HFFc6 (cell line): ENCODE data around the gene PDAP1. TPM values are rescaled to one million over a fixed set of nuclear protein-coding genes. Genes with fewer than 3 reads are reported as not detected.
"Not testable (repeated sequence)": the region's sequence is repeated elsewhere in the genome, so short reads cannot be mapped to it uniquely, and the experiment has no call there.

Experiments used
- DNase-seq: peaks from one replicate; pipeline ENCODE4 v3.0.0-alpha.2; 2018
- H3K27ac Mint-ChIP-seq: 2 replicates; pipeline ENCODE4 v1.8.0; 2020; ENCODE audit warnings: mild to moderate bottlenecking, mixed read lengths
- H3K27me3 Mint-ChIP-seq: 2 replicates; pipeline ENCODE4 v1.8.0; 2021; ENCODE audit warnings: mild to moderate bottlenecking, moderate library complexity, mixed read lengths; ENCODE audit not compliant: insufficient read depth
- H3K36me3 Mint-ChIP-seq: 2 replicates; pipeline ENCODE4 v1.8.0; 2021; ENCODE audit warnings: low read depth, mixed read lengths
- H3K4me1 Mint-ChIP-seq: 2 replicates; pipeline ENCODE4 v1.8.0; 2020; ENCODE audit warnings: low read depth, mixed read lengths
- H3K4me3 Mint-ChIP-seq: 2 replicates; pipeline ENCODE4 v1.8.0; 2020; ENCODE audit warnings: mild to moderate bottlenecking, moderate library complexity, mixed read lengths
- H3K9me3 Mint-ChIP-seq: 2 replicates; pipeline ENCODE4 v1.8.0; 2020; ENCODE audit warnings: mild to moderate bottlenecking, mixed read lengths
- CTCF ChIP-seq: fragments of 200-600 bp; sonication (generic); IDR thresholded peaks from 2 replicates; pipeline ENCODE4 v1.5.0; 2021; ENCODE audit warnings: antibody characterized with exemption, mild to moderate bottlenecking
- total RNA-seq, 6 experiments: library from RNA; stranded (reverse); fragmentation: NEBNext Ultra II Directional; extraction: Animal tissue kit (Norgen Biotek cat#: 25700); gene quantifications; 2 replicates in 1 of 6; 3 replicates in 5 of 6; pipeline ENCODE4 v1.2.3, GENCODE V29; 2021

The PDAP1 gene
- total RNA-seq, 6 experiments from 2014 or later, result 148 to 213 (median 180) TPM

GRCh38 chr7:99383203-99383602, 25.2 kb downstream of the PDAP1 start:
- peaks cover 5% of the 10 kb centered on the region for H3K27me3 Mint-ChIP-seq
- H3K9me3 Mint-ChIP-seq, result no peaks in the 10 kb centered on the region
- H3K4me1 Mint-ChIP-seq, result peaks cover 32% of the 10 kb centered on the region
- no peak for TF ChIP-seq CTCF
- no peak overlapping the region for H3K27ac Mint-ChIP-seq
- H3K4me3 Mint-ChIP-seq, result no peak overlapping the region
- DNase-seq, result no peak
- H3K36me3 Mint-ChIP-seq, result peaks cover 17% of the 10 kb centered on the region; the same call in 1 of the 2 replicates

GRCh38 chr7:99381664-99382075, 26.7 kb downstream of the PDAP1 start:
- no peak overlapping the region; the same call in 1 of the 2 replicates for H3K27ac Mint-ChIP-seq
- peaks cover 32% of the 10 kb centered on the region for H3K4me1 Mint-ChIP-seq
- no peak for TF ChIP-seq CTCF
- no peak for DNase-seq
- H3K36me3 Mint-ChIP-seq, result peaks cover 13% of the 10 kb centered on the region; the same call in 1 of the 2 replicates
- H3K9me3 Mint-ChIP-seq, result no peaks in the 10 kb centered on the region
- H3K4me3 Mint-ChIP-seq, result no peak overlapping the region
- H3K27me3 Mint-ChIP-seq, result no peaks in the 10 kb centered on the region; the same call in 1 of the 2 replicates

GRCh38 chr7:99380823-99381663, 27.4 kb downstream of the PDAP1 start:
- TF ChIP-seq CTCF, result no peak
- Mint-ChIP-seq H3K9me3 (no peaks in the 10 kb centered on the region), H3K36me3 (peaks cover 13% of the 10 kb centered on the region; the same call in 1 of the 2 replicates), H3K4me1 (peaks cover 32% of the 10 kb centered on the region), H3K27me3 (no peaks in the 10 kb centered on the region; the same call in 1 of the 2 replicates), H3K4me3 (no peak overlapping the region; the same call in 1 of the 2 replicates), H3K27ac (peak overlapping the region; percentile 95)
- DNase-seq, result no peak

- no peaks in the 10 kb centered on the region for H3K9me3 Mint-ChIP-seq
- H3K4me3 Mint-ChIP-seq, result peak overlapping the region; percentile 66
- peak; percentile 27 for DNase-seq
Observed at GRCh38 chr7:99380032-99380822, 28.2 kb downstream of the PDAP1 start.

GRCh38 chr7:99379693-99380031, 28.7 kb downstream of the PDAP1 start:
- H3K27me3 Mint-ChIP-seq, DNase-seq, H3K9me3 Mint-ChIP-seq: not testable (repeated sequence)
- peak overlapping the region; percentile 66 for H3K4me3 Mint-ChIP-seq
- H3K27ac Mint-ChIP-seq, result peak overlapping the region; percentile 95
- peaks cover 13% of the 10 kb centered on the region; the same call in 1 of the 2 replicates for H3K36me3 Mint-ChIP-seq
- peaks cover 32% of the 10 kb centered on the region for H3K4me1 Mint-ChIP-seq

More at GRCh38 chr7:99380032-99380822, 28.2 kb downstream of the PDAP1 start:
- Mint-ChIP-seq H3K27me3 (no peaks in the 10 kb centered on the region; the same call in 1 of the 2 replicates), H3K27ac (peak overlapping the region; percentile 95), H3K36me3 (peaks cover 13% of the 10 kb centered on the region; the same call in 1 of the 2 replicates), H3K4me1 (peaks cover 32% of the 10 kb centered on the region)
- TF ChIP-seq CTCF, result no peak
